Endometrial microvascular endothelial cells (primary cell): Measurements from ENCODE around the gene PHYHD1. TPM values are rescaled to one million over a fixed set of nuclear protein-coding genes. Genes with fewer than 3 reads are reported as not detected.

ENCODE experiments used
- in situ Hi-C: cut with HindIII; loops from 2 replicates; pipeline ENCODE4 v1.10.0; 2017; ENCODE audit warnings: low sequenced_read_pairs, low pct_unique_long_range_greater_than_20kb; ENCODE audit errors: inconsistent ontology term
- total RNA-seq: library from RNA; depleted of rRNA; stranded (reverse); fragments of >200 nt; gene quantifications from one replicate; pipeline ENCODE4 v1.2.3, GENCODE V29; 2015; ENCODE audit errors: inconsistent ontology term

The PHYHD1 gene
- 0.09 TPM for total RNA-seq

- in situ Hi-C loops = no loop called here
These were observed at the start of gene PHYHD1 for GRCh38 chr9:128920381-128921058. Gene PHYHD1, plus strand, starts transcription at chr9:128920982. Its CDS starts 1,342 bp downstream, at chr9:128922324.

- in situ Hi-C loops = no loop called here
These were observed 42.9 kb upstream of the PHYHD1 start for GRCh38 chr9:128877852-128878251.

- in situ Hi-C loops = no loop called here
These were observed 38.7 kb upstream of the PHYHD1 start, which contains the start of the genes KYAT1 and LRRC8A for GRCh38 chr9:128881884-128882676. Gene KYAT1, minus strand, starts transcription at chr9:128881950. Its CDS starts 36,545 bp downstream, at chr9:128845405. Gene LRRC8A, plus strand, starts transcription at chr9:128882133. Its CDS starts 25,032 bp downstream, at chr9:128907165.

- in situ Hi-C loops = no loop called here
These were observed 37.8 kb upstream of the PHYHD1 start for GRCh38 chr9:128882677-128883603.

- in situ Hi-C loops = no loop called here
These were observed 36.6 kb upstream of the PHYHD1 start for GRCh38 chr9:128884164-128884563.

- in situ Hi-C loops = no loop called here
These were observed 35.4 kb upstream of the PHYHD1 start for GRCh38 chr9:128885376-128885775.

GRCh38 chr9:128885798-128886197 lies 35.0 kb upstream of the PHYHD1 start:
- in situ Hi-C loops = no loop called here

- in situ Hi-C loops = no loop called here
These were observed 34.4 kb upstream of the PHYHD1 start for GRCh38 chr9:128886211-128886891.

GRCh38 chr9:128887049-128887448 lies 33.7 kb upstream of the PHYHD1 start:
- in situ Hi-C loops = no loop called here

GRCh38 chr9:128887914-128888350 lies 32.9 kb upstream of the PHYHD1 start:
- in situ Hi-C loops = no loop called here

- in situ Hi-C loops = no loop called here
These were observed 29.2 kb upstream of the PHYHD1 start for GRCh38 chr9:128891321-128892220.

GRCh38 chr9:128892221-128892921 lies 28.4 kb upstream of the PHYHD1 start:
- in situ Hi-C loops = no loop called here

- in situ Hi-C loops = no loop called here
These were observed 27.4 kb upstream of the PHYHD1 start for GRCh38 chr9:128893354-128893753.

GRCh38 chr9:128894764-128895163 lies 26.0 kb upstream of the PHYHD1 start:
- in situ Hi-C loops = no loop called here

- in situ Hi-C loops = no loop called here
These were observed 25.2 kb upstream of the PHYHD1 start for GRCh38 chr9:128895556-128895955.

GRCh38 chr9:128898382-128898781 lies 22.4 kb upstream of the PHYHD1 start:
- in situ Hi-C loops = no loop called here
